GM21367 (cell line): Measurements from ENCODE around the gene IL36A.

Experiments
- ATAC-seq: cut with Tn5 transposase; IDR thresholded peaks from one replicate; pipeline ENCODE4 v1.9.1; 2021; ENCODE audit not compliant: unreplicated experiment

The IL36A gene

GRCh38 chr2:113002677-113003076, 2.6 kb upstream of the IL36A start:
- no peak for ATAC-seq

DNA sequence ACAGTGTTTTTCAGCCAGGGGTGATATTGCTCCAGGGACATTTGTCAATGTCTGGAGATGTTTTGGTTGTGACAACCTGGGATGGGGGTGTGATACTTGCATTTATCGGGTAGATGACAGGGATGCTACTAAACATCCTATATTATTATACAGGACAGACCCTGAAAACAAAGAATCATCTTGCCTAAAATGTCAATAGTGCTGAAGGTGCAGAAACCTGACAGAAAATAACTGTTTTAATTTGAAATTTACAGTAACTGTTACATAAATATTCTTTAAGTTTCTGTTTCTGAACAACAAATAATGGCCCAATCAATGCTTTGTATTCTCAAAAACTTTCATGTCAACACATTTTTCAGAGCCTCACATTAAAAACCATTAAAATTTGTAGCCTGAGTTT, 2.0 kb downstream of the IL36A start:
- ATAC-seq: no peak

- no peak for ATAC-seq
Observed at GRCh38 chr2:113009622-113010021, 4.4 kb downstream of the IL36A start.

GRCh38 chr2:113010088-113010487, 4.8 kb downstream of the IL36A start:
- ATAC-seq: no peak

DNA sequence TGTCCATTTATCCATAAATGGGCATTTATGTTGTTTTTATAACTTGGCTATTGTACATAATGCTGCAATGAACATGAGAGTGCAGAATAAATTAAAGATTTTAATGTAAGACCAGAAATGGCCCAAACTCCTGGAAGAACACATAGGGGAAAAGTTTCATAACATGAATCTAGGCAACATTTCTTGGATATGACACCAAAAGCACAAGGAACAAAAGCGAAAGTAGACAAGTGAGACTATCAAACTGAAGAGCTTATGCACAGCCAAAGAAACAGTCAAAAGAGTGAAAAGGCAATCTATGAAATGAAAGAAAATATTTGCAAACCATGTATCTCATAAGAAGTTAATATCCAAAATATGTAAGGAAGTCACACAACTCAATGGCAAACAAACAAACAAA, 5.8 kb downstream of the IL36A start:
- no peak for ATAC-seq

DNA sequence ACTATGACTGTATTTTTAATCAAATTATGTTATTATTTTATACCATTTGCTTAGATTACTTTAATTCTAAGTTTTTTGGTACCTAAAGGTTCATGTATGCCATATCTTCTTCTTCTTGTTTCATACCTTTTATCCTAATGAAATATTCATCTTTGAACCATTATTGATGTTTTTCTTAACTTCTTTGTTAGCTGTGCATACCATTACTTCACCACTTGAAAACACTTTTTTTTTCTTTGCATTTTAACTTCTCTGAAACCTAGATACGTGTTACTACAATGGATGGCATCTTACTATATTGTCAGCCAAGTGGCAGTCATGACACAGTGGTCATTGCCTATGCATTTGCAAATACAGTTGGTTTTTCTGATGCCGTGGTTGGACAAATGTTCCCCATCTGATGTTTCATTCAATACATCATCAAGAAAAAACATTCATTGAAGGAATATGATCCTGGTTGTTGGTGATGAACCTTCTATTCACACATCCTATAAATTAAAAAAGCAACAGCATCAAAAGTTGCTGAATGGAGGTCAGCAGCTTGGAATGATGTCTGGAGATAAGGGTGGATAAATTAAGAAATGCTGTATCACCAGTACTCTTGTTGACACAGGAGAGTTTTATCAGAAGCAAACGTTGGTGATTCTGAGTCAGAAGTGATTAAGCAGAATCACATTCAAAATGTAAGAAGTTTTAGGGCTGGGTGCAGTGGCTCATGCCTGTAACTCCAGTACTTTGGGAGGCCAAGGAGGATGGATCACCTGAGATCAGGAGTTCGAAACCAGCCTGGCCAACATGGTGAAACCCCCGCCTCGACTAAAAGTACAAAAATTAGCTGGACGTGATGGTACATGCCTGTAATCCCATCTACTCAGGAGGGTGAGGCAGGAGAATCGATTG, 7.4 kb downstream of the IL36A start:
- ATAC-seq: no peak

DNA sequence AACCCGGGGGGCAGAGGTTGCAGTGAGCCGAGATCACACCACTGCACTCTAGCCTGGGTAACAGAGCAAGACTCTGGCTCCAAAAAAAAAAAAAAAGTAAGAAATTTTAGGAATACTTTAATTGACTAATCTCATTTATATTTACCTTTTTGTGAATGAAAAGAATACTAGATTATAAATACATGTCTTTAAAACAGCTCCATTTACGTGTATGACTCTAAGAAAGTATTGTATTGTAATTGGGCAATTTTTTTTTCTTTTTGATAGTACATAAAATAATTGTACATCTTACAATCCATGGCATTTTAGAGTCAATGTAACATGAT, 8.0 kb downstream of the IL36A start:
- ATAC-seq: no peak

DNA sequence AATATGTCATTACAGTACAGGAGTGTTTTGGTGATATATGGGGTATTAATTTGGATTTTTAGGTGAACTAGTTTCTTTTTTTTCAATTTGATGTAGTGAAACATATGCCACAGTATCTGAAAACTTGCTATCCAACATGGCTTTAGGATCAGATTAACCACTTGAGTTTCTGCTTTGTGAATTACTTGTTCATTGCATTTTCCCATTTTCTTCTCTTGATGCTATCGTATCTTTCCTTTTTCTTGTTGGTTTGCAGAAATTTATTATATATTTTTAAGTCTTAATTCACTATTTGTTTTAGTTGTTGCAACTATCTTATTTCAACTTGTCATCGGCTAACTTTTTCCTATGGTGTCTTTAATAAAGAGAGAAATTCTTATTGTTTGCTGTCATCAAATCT, 8.8 kb downstream of the IL36A start:
- no peak for ATAC-seq

DNA sequence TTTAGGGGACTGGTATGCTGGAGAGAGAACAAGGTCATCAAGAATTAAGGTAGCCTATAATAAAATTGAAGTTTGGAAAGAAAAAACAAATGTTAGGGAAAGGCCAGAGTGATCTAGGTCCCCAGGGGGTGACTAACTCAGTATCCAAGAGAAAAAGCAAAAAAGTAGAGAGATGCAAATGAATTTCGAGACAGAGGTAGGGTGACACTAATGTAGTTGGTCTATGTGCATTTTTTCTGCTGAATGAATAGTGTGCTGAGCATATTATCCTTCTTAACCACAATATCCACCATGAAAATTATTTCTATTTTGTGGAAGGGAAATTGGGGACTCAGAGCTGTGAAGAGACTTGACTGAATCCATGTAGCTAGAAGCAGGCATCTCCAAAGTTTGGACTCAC, 9.8 kb downstream of the IL36A start:
- ATAC-seq: no peak

- no peak for ATAC-seq
Observed at GRCh38 chr2:113015655-113016054, 10.4 kb downstream of the IL36A start.

DNA sequence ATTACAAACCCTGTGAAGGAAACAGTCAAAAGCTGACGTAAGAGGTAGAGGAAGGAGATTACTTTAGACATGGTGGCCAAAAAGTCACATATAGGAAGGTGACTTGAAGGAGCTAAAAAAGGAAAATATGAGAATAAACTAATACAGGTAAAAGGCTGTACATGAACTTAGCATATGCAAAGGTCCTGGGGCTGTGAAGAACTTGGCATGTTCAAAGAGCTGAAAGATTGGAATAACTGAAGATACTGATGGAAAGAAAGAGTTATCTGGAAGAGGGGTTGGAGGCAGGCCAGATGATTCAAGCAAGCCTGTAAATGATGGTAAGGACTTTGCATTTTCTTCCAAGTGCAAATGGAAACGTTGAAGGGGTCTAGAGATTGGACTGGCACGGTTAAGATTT, 13.2 kb downstream of the IL36A start:
- ATAC-seq: no peak

- no peak for ATAC-seq
Observed at GRCh38 chr2:113021312-113021711, 16.1 kb downstream of the IL36A start.

- ATAC-seq: no peak
Observed at GRCh38 chr2:113024764-113025163, 19.5 kb downstream of the IL36A start.

DNA sequence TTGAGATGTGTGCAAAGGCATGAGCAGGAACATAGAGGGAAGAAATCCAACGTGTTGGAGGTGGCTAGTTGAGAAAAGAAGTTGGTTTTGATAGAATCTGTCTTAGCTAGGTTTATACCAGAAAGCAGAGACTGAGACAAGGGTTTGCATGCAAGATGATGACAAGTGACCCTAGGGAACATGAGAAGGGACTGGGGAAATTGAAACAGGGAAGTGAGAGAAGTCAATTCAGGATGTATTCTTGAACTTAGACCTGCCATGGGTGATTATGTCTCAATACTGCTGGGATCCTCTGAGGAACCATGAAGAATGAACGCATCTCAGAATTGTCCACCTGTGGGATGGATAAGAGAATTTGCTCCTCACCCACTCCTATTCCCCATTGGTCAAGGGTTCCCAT, 20.5 kb downstream of the IL36A start:
- no peak for ATAC-seq

DNA sequence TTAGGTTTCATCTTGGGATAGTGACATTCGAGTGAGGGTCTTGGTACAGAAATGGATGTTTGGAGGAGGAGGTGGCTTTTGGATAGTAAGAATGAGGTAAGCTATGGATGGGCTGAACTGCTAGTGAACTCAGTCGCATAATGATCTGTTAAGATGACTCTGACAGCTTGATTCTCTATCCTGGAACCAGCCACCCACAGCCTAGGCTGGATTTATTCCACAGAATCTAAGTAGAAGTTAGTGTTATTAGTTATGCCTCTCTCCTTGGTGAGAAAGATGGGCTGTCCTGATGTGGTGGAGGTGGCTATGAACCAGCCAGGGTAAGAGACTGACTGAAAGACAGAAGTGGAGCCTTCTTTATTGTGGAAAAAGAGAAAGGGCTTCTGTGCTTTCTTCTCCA, 22.4 kb downstream of the IL36A start:
- ATAC-seq: no peak

DNA sequence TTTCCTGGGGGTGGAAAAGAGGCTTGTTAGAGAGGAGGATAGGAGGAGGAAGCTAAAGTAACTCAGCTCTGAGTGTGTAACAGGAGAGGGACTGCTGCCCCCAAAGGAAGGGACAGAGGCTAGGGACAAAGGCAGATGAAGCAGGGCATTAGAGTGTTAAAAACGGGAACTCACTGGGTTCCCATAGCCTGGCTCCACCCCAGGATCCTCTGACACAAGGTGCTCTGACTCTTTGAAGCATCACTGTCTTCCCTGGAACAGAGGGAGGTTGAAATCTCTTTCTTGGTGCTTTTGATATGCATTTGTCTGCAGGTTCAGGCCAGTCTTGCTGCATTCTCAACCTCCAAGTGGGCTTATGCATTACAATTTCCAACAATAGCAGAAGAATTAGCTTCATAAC, 22.9 kb downstream of the IL36A start:
- no peak for ATAC-seq

GRCh38 chr2:113032737-113033136, 27.5 kb downstream of the IL36A start:
- no peak for ATAC-seq

- ATAC-seq: no peak
Observed at GRCh38 chr2:113034016-113034415, 28.8 kb downstream of the IL36A start.

DNA sequence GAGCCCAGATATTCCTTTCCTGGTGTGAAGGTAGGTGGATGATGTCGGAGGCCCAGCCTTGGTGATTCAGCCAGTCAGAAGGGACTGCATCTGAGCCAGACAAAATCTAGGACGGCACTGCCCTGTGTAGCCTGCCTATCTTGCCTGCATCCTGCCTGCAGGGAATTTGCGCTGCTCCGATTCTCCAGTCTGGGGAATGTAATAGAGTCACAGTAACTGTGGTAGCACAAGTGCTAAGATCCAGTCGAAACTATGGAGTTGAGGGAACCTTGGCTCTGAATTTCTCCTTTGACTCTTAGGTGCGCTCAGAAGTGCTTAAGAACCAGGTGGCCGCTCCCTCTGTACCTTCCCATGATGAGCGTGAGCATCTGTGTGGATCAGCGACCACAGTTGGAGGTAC, 31.5 kb downstream of the IL36A start:
- ATAC-seq: no peak

- no peak for ATAC-seq
Observed at GRCh38 chr2:113038291-113038690, 33.0 kb downstream of the IL36A start.

DNA sequence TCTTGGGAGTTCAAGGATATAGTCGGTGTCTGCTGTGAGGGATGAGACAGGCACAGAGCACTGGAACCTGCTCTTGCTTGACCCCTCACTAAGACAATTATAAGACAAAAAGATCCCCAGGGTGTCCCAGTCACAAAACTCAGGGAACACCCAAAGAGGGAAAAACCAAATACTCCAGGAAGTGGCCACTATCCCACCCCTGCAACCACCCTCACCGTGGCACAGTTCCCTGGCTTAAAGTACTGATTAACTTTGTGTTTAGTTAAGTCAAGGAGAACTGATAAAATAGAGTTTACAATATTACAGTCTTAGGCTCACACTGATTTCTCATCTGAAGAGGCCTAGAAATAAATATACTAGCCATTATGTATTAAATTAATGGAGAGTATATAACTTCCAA, 33.9 kb downstream of the IL36A start:
- no peak for ATAC-seq

DNA sequence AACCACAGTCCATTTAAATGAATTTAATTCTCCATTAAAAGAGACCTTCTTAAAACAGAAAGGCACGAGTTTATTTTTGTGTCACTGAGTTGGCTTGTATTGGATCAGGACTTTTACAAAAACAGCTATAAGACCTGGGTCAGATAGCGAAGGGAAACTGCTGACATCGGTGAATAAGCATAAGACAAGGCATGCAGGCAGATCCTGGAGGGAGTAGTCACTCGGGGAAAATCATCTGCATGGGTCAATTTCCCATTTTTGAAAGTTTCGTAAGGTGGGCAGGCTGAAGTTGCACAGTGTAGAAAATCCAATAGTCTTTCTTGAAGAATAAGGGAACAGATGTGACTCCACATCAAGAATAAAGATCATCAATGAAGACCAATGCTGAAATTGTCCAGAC, 34.5 kb downstream of the IL36A start:
- ATAC-seq: no peak

GRCh38 chr2:113041871-113042270, 36.6 kb downstream of the IL36A start:
- ATAC-seq: no peak
